PC-9 (cell line): ENCODE data around the gene NPPB. TPM values are rescaled to one million over a fixed set of nuclear protein-coding genes. Genes with fewer than 3 reads are reported as not detected.

ENCODE experiments used
- BruUV-seq: library from RNA; stranded (reverse); fragments of 400-500 nt; replicated peaks from 2 replicates; lab custom pipeline; 2021; lab: Mats Ljungman, UMichigan
- CTCF ChIA-PET: fragments of 300-600 bp; sonication (Branson Sonifier 250); formaldehyde crosslinking; loops from one replicate; lab custom pipeline; 2022; ENCODE audit warnings: antibody characterized with exemption; lab: Charles Lee
- POLR2A ChIA-PET: fragments of 300-600 bp; sonication (Branson Sonifier 250); formaldehyde crosslinking; loops from one replicate; lab custom pipeline; 2022; ENCODE audit warnings: antibody characterized with exemption; ENCODE audit not compliant: unreplicated experiment; lab: Charles Lee
- DNase-seq, 2 experiments: peaks; one replicate each; pipeline versions ENCODE4 v3.0.0 to v3.0.0-alpha.2; 2015 to 2022; ENCODE audit warnings: mixed read lengths in 1 of 2
- H2AFZ ChIP-seq: fragments of 200-600 bp; sonication (generic); 2 replicates; pipeline ENCODE4 v1.8.1; 2017; ENCODE audit warnings: antibody characterized with exemption
- H3F3A ChIP-seq: fragments of 200-600 bp; sonication (generic); 2 replicates; pipeline ENCODE4 v1.8.1; 2017; ENCODE audit warnings: antibody characterized with exemption, mild to moderate bottlenecking, low read depth; ENCODE audit not compliant: insufficient read depth
- H3K27ac ChIP-seq: fragments of 200-600 bp; sonication (generic); 2 replicates; pipeline ENCODE4 v1.6.1; 2016; ENCODE audit warnings: mixed run types
- H3K27me3 ChIP-seq: fragments of 200-600 bp; sonication (generic); 2 replicates; pipeline ENCODE4 v1.6.1; 2016; ENCODE audit warnings: low read depth, mixed run types; ENCODE audit not compliant: insufficient read depth
- H3K36me3 ChIP-seq: fragments of 200-600 bp; sonication (generic); 2 replicates; pipeline ENCODE4 v1.6.1; 2016; ENCODE audit warnings: low read depth, mixed run types
- H3K4me1 ChIP-seq: fragments of 200-600 bp; sonication (generic); replicated peaks from 2 replicates; pipeline ENCODE4 v1.6.1; 2016; ENCODE audit warnings: mixed run types; ENCODE audit not compliant: insufficient read depth
- H3K4me2 ChIP-seq: fragments of 200-600 bp; sonication (generic); 2 replicates; pipeline ENCODE4 v1.6.1; 2017; ENCODE audit warnings: mixed run types
- H3K4me3 ChIP-seq: fragments of 200-600 bp; sonication (generic); 2 replicates; pipeline ENCODE4 v1.6.1; 2016; ENCODE audit warnings: mixed run types
- H3K79me2 ChIP-seq: fragments of 200-600 bp; sonication (generic); 2 replicates; pipeline ENCODE4 v1.6.1; 2017; ENCODE audit warnings: low read depth, mixed run types
- H3K9me2 ChIP-seq: fragments of 200-600 bp; sonication (generic); 2 replicates; pipeline ENCODE4 v1.8.1; 2017; ENCODE audit warnings: mild to moderate bottlenecking; ENCODE audit not compliant: insufficient read depth
- H3K9me3 ChIP-seq: fragments of 200-600 bp; sonication (generic); 2 replicates; pipeline ENCODE4 v1.8.1; 2016; ENCODE audit warnings: low read depth; ENCODE audit not compliant: insufficient read depth
- H4K20me1 ChIP-seq: fragments of 200-600 bp; sonication (generic); 2 replicates; pipeline ENCODE4 v1.8.1; 2017; ENCODE audit not compliant: insufficient read depth
- CTCF ChIP-seq: fragments of 200-600 bp; sonication (generic); conservative IDR thresholded peaks from 2 replicates; pipeline ENCODE4 v1.6.1; 2017; ENCODE audit warnings: mixed run types, antibody characterized with exemption, mild to moderate bottlenecking, moderate library complexity
- EZH2 ChIP-seq: fragments of 200-600 bp; sonication (generic); IDR thresholded peaks from 2 replicates; pipeline ENCODE4 v1.8.0; 2017; ENCODE audit warnings: antibody characterized with exemption, low read depth
- intact Hi-C: fragments of 100-400 bp; cut with micrococcal nuclease; formaldehyde crosslinking; loops from one replicate; pipeline ENCODE4 v1.10.0; 2022; ENCODE audit not compliant: unreplicated experiment
- total RNA-seq: library from RNA; stranded (reverse); gene quantifications from 2 replicates; pipeline ENCODE4 v1.2.3, GENCODE V29; 2021

The NPPB gene
- total RNA-seq, 1 experiment from 2014 or later, result not detected

DNA sequence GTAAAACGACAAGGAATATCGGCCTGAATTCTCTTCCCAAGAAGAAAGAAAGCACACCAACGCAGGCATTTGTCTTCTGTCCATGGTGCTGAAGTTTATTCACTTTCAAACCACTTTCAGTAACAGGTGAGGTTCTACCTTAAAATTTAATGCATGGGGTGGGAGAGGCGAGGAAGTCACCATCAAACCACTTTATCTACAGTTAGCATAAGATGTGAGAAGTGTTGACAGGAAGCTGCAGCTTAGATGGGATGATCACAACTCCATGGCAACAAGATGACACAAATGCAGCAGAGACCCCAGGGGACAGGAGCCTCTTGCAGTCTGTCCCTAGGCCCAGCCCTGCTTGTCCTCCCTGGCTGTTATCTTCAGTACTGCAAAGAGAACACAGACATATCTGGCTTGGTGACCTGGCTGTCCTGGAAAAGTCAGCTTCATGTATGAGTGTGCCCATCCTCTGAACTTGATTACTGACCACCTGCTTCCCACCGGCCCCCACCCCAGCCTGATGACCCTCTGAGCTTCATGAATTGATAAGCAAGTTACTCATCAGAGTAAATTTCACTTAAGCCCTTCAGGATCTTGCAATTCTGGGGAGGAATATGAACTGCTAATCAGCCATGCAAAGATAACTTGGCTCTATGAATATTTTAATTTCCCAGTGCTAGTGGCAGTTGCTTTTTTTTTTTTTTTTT, 13.0 kb downstream of the NPPB start:
- ChIA-PET CTCF (no interaction called here), POLR2A (no interaction called here)
- Histone ChIP-seq H3K27me3 (peaks cover 12% of the 10 kb centered on the region; the same call in 1 of the 2 replicates), H3K4me2 (no peak overlapping the region), H3K9me3 (no peaks in the 10 kb centered on the region), H3K4me3 (no peak overlapping the region), H3K9me2 (no peaks in the 10 kb centered on the region), H2AFZ (no peak overlapping the region), H3K36me3 (no peaks in the 10 kb centered on the region), H3K27ac (no peak overlapping the region), H3K4me1 (no peaks in the 10 kb centered on the region), H4K20me1 (no peaks in the 10 kb centered on the region), H3F3A (no peaks in the 10 kb centered on the region), H3K79me2 (no peaks in the 10 kb centered on the region)
- intact Hi-C loops, result no loop called here
- no TSS peak for BruUV-seq
- no peak for DNase-seq
- TF ChIP-seq EZH2 (no peak), CTCF (no peak)

DNA sequence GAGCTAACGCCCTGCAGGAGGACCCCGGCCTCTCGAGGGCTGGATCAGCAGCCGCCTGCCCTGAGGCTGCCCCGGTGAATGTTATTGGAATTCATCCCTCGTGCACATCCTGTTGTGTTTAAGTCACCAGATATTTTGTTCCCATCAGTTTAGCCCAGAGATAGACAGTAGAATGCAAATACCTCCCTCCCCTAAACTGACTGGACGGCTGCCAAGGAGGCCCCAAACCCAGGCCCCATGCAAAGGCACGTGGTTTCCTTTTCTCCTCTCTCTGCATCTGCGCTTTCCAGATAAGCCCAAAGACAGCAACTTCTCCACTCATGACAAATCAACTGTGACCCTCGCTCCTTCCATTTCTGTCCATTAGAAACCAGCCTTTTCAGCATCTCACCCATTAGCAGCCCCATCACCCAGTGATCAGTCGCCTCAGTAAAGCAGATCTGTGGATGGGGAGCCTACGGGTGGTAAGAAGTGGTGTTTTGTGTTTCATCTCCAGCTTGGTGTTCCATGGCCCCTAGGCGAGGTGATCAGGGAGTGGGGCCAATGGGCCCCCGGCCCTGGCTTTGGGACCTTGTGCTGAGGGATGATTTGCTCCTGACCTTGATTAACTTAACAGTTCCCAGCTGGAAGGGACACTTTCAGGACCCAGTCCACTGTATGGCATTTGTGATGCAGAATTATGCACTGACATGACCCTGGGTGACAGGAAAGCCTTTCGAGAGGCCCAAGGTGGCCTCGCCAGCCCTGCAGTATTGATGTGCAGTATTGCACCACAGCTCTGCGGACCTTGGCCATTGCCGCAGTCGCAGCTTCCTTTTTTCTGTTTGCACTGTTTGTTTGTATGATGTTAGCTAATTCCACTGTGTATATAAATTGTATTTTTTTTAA, 16.3 kb downstream of the NPPB start:
- no peak for TF ChIP-seq EZH2
- no peak for TF ChIP-seq CTCF
- Histone ChIP-seq H3K36me3 (no peaks in the 10 kb centered on the region), H3K9me3 (no peaks in the 10 kb centered on the region), H3F3A (no peaks in the 10 kb centered on the region), H3K9me2 (no peaks in the 10 kb centered on the region), H3K27me3 (no peaks in the 10 kb centered on the region), H3K4me2 (no peak overlapping the region), H3K4me1 (no peaks in the 10 kb centered on the region), H3K79me2 (no peaks in the 10 kb centered on the region), H3K27ac (no peak overlapping the region), H4K20me1 (no peaks in the 10 kb centered on the region), H3K4me3 (no peak overlapping the region), H2AFZ (no peak overlapping the region)
- ChIA-PET CTCF (no interaction called here), POLR2A (no interaction called here)
- no TSS peak for BruUV-seq
- intact Hi-C loops, result no loop called here
- DNase-seq, result no peak

- Histone ChIP-seq H3F3A (no peaks in the 10 kb centered on the region), H3K79me2 (no peaks in the 10 kb centered on the region), H3K9me3 (no peaks in the 10 kb centered on the region), H3K27me3 (no peaks in the 10 kb centered on the region), H2AFZ (no peak overlapping the region), H3K27ac (no peak overlapping the region), H3K4me1 (no peaks in the 10 kb centered on the region), H4K20me1 (no peaks in the 10 kb centered on the region), H3K4me2 (no peak overlapping the region), H3K36me3 (no peaks in the 10 kb centered on the region), H3K9me2 (no peaks in the 10 kb centered on the region), H3K4me3 (no peak overlapping the region)
- intact Hi-C loops, result no loop called here
- DNase-seq, result no peak
- ChIA-PET POLR2A (interaction anchor here (0.7 kb wide), 1 partner anchor 8 kb away, joined by 3 read pairs; no protein-coding TSS in a partner anchor), CTCF (no interaction called here)
- no peak for TF ChIP-seq CTCF
- TF ChIP-seq EZH2, result no peak
- BruUV-seq, result no TSS peak
Observed at GRCh38 chr1:11841245-11842153, 17.2 kb downstream of the NPPB start.
